ENCODE results near the gene FBXO31. TPM values are rescaled to one million over a fixed set of nuclear protein-coding genes. Genes with fewer than 3 reads are reported as not detected.
"Not testable (repeated sequence)": the region's sequence is repeated elsewhere in the genome, so short reads cannot be mapped to it uniquely, and the experiment has no call there.

The FBXO31 gene
- total RNA-seq, 4 donors from 2014 or later: 89.4 to 241 (median 147) TPM

- Histone ChIP-seq H3K36me3 (peaks cover 0 to 45% (median 0%) of the 10 kb centered on the region in 3 donors), H3K9me3 (no peaks in the 10 kb centered on the region), H3K27ac (no peak overlapping the region), H3K27me3 (no peaks in the 10 kb centered on the region), H3K4me3 (no peak overlapping the region), H3K4me1 (peaks cover 0 to 60% (median 12%) of the 10 kb centered on the region in 4 donors)
- no peak for DNase-seq (ENCODE audit: low spot score in 2 of 2)
- WGBS, 2 donors: 81 to 84% methylated on average over 4 of the region's 4 CpGs
- TF ChIP-seq EP300 (IDR thresholded peaks at IDR 0.05) (no peak), CTCF (IDR thresholded peaks at IDR 0.05) (no peak), POLR2A (IDR thresholded peaks at IDR 0.05) (no peak)
These were observed 17.3 kb downstream of the FBXO31 start for GRCh38 chr16:87366288-87366687.

- TF ChIP-seq EP300 (IDR thresholded peaks at IDR 0.05): no peak
- TF ChIP-seq CTCF (IDR thresholded peaks at IDR 0.05): no peak
- no peak for TF ChIP-seq POLR2A (IDR thresholded peaks at IDR 0.05)
- 82 to 93% methylated on average over 13 of the region's 13 CpGs for WGBS, 2 donors
- DNase-seq (ENCODE audit: low spot score in 2 of 2): no peak
- Histone ChIP-seq H3K27ac (no peak overlapping the region), H3K4me1 (peaks cover 0 to 48% (median 8%) of the 10 kb centered on the region in 4 donors), H3K9me3 (no peaks in the 10 kb centered on the region), H3K4me3 (no peak overlapping the region), H3K27me3 (no peaks in the 10 kb centered on the region), H3K36me3 (peaks cover 0 to 56% (median 0%) of the 10 kb centered on the region in 3 donors)
These were observed 18.4 kb downstream of the FBXO31 start for GRCh38 chr16:87365021-87365713.

GRCh38 chr16:87363771-87364455, 19.7 kb downstream of the FBXO31 start:
- no peaks in the 10 kb centered on the region for H3K9me3 ChIP-seq
- no peak overlapping the region for H3K27ac ChIP-seq
- H3K4me1 ChIP-seq: peaks cover 0 to 36% (median 4%) of the 10 kb centered on the region in 4 donors
- H3K36me3 ChIP-seq: peaks cover 0 to 69% (median 6%) of the 10 kb centered on the region in 3 donors
- no peak for DNase-seq (ENCODE audit: low spot score in 2 of 2)
- H3K27me3 ChIP-seq: no peaks in the 10 kb centered on the region
- 43 to 48% methylated on average over 15 to 17 of the region's 17 CpGs for WGBS, 2 donors
- H3K4me3 ChIP-seq: no peak overlapping the region
- no peak for TF ChIP-seq EP300 (IDR thresholded peaks at IDR 0.05)
- no peak for TF ChIP-seq CTCF (IDR thresholded peaks at IDR 0.05)
- no peak for TF ChIP-seq POLR2A (IDR thresholded peaks at IDR 0.05)

- not testable (repeated sequence) for H3K4me3 ChIP-seq; H3K27ac ChIP-seq; DNase-seq (ENCODE audit: low spot score in 2 of 2); H3K27me3 ChIP-seq; H3K9me3 ChIP-seq
- peaks cover 0 to 27% (median 4%) of the 10 kb centered on the region in 4 donors for H3K4me1 ChIP-seq
- peaks cover 5 to 78% (median 13%) of the 10 kb centered on the region in 3 donors for H3K36me3 ChIP-seq
- 93 to 94% methylated on average over 13 of the region's 13 CpGs for WGBS, 2 donors
These were observed 20.6 kb downstream of the FBXO31 start for GRCh38 chr16:87362828-87363559.

GRCh38 chr16:87361916-87362619, 21.5 kb downstream of the FBXO31 start:
- DNase-seq (ENCODE audit: low spot score in 2 of 2): no peak
- WGBS, 2 donors: 97% methylated on average over 8 of the region's 8 CpGs
- TF ChIP-seq CTCF (IDR thresholded peaks at IDR 0.05): no peak
- no peak for TF ChIP-seq POLR2A (IDR thresholded peaks at IDR 0.05)
- no peak for TF ChIP-seq EP300 (IDR thresholded peaks at IDR 0.05)
- H3K27ac ChIP-seq: no peak overlapping the region
- H3K27me3 ChIP-seq: no peaks in the 10 kb centered on the region
- no peak overlapping the region for H3K4me3 ChIP-seq
- H3K4me1 ChIP-seq: peaks cover 0 to 20% (median 3%) of the 10 kb centered on the region in 4 donors
- no peaks in the 10 kb centered on the region for H3K9me3 ChIP-seq
- H3K36me3 ChIP-seq: peaks cover 5 to 87% (median 17%) of the 10 kb centered on the region in 3 donors
